ENCODE results near the gene TRIM14.
"Not testable (repeated sequence)": the region's sequence is repeated elsewhere in the genome, so short reads cannot be mapped to it uniquely, and the experiment has no call there.

The TRIM14 gene

GRCh38 chr9:98045234-98046179 lies 73.5 kb downstream of the TRIM14 start:
- no peak for DNase-seq

DNA sequence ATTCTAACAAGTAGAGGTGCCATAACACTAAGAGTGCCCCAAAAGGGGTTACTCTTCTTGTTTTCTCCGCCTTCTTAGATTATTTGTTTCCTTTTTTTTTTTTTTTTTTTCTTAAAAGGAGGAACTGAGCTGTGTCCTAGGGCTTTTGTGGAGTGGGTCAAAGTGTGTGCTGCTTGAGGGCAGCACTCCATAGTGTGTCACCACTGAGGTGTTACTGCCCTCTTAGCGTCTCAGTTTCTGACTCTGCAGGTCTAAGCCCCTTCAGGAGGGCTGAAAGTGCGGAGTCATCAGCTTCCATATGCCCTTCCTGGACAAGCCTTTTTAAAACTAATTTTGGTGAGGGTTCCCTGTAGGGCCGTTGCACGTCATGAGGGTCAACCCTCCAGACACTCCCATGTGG lies 75.1 kb downstream of the TRIM14 start:
- DNase-seq: no peak

DNA sequence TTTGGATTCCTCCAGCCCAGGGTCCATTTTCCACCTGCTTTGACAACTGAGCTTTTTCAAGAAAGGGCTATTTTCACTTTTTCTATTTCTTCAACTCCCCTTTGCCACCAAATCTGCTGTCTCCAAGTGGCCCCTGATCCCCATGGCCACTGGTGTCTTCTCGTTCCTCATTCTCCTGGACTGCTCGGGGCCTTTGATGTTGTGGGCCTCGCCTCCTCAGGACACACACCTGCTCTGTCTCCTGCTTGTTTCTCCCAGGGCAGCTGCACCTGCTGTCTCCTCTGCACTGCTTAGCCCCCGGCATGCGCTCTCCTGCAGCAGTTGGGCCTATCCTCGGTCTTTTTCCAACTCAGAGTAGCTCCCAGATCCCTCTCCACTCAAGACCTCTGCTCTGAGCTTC lies 78.8 kb downstream of the TRIM14 start:
- DNase-seq: no peak

DNA sequence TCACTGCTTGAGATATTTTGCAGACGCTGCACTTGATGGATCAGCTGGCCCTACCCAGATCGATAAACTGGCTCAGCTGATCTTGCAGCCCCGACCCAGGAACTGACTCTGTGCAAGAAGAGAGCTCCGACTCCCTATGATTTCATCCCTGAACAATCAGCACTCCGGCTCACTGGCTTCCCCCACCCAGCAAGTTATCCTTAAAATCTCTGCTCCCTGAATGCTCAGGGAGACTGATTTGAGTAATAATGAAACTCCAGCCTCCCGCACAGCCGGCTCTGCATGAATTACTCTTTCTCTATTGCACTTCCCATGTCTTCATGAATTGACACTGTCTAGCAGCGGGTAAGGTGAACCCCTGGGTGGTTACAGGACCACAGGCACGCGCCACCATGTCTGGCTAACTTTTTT lies 79.4 kb downstream of the TRIM14 start:
- no peak for DNase-seq

DNA sequence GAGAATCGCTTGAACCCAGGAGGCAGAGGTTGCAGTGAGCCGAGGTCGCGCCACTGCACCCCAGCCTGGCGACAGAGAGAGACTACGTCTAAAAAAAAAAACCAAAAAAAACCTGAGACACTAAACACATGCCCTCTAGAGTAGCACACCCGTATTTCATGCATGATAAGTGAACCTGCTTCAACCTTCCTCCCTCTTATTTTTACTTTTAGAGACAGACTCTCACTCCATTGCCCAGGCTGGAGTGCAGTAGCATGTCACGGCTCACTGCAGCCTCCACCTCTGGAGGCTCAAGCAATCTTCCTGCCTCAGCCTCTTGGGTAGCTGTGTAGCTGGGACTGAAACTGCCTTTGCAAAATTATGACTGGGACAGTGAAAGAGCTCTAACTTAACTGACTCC lies 80.1 kb downstream of the TRIM14 start:
- DNase-seq: no peak

GRCh38 chr9:98037357-98037756 lies 81.7 kb downstream of the TRIM14 start:
- no peak for DNase-seq

GRCh38 chr9:98034593-98035546 lies 84.2 kb downstream of the TRIM14 start:
- DNase-seq: peak; percentile 72

DNA sequence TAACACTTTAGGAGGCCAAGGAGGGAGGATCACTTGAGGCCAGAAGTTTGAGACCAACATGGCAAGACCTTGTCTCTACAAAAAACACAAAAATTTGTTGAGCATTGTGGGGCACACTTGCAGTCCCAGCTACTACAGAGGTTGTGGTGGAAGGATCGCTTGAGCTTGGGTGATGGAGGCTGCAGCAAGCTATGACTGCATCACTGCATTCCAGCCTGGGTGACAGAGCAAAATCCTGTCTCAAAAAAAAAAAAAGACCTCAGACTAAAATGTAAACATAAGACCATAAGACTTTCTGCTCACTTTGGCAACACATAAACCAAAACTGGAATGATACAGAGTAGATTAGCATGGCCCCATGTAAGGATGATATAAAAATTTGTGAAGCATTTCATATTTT lies 87.1 kb downstream of the TRIM14 start:
- peak; percentile 64 for DNase-seq

DNA sequence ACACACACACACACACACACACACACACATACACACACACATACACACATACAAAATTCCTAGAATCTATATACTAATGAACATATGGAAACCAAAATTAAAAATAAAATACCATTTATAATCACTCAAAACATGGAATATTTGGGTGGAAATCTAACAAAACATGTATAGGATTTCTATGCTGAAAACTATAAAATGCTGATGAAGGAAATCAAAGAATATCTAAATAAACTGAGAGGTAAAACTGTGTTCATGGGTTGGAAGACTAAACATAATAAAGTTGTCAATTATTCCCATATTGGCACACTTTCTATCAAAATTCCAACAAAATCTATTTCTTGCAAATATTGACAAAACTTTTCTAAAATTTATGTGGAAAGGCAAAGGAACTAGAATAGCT lies 87.9 kb downstream of the TRIM14 start:
- no peak for DNase-seq

GRCh38 chr9:98024702-98025101 lies 94.3 kb downstream of the TRIM14 start:
- no peak for DNase-seq

DNA sequence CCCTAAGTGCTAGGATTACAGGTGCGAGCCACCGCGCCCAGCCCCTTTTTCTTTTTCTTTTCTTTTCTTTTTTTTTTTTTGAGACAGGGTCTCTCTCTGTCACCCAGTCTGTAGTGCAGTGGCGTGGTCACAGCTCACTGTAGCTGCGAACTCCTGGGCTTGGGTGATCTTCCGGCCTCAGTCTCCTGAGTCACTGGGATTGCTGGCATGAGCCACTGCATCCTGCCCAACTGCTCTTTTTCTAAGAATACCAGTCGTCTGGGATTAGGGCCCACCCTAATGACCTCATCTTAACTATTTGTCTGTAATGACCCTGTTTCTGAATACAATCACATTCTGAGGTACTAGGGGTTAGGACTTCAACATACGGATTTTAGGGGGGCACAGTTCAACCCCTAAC lies 96.6 kb downstream of the TRIM14 start:
- DNase-seq: no peak

- DNase-seq: no peak
Observed at GRCh38 chr9:98021306-98022040, 97.5 kb downstream of the TRIM14 start.

DNA sequence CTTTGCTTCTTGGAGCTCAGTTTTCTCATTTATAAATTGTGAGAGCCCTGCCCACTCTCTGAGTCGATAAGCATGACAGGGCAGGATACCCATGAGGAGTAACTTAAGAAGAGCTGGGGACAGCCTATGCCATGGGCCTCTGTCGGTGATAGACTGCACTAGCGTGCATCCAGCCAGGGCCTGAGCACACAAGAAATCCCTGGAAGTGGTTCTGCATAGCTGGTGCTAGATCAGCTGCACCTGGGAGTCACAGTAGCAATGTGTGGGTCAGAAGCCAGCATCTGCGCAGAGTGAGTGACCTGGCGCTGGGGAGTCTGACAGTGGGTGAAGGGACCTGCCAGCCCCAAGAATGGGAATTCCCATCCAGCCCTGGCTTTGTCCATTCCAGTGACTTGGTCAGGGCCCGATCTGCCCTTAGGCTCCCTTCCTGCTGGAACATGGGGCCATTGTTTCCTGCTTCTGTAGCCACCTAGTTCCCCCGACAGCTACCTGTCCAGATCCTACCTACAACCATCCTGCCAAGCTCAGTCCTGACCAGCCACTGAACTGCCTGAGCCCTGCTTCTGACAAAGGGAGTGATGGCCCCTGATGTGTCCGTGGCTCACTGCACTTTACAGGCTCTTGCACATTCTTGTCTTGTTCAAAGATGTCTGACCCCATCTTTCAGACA lies 98.4 kb downstream of the TRIM14 start:
- DNase-seq: no peak

DNA sequence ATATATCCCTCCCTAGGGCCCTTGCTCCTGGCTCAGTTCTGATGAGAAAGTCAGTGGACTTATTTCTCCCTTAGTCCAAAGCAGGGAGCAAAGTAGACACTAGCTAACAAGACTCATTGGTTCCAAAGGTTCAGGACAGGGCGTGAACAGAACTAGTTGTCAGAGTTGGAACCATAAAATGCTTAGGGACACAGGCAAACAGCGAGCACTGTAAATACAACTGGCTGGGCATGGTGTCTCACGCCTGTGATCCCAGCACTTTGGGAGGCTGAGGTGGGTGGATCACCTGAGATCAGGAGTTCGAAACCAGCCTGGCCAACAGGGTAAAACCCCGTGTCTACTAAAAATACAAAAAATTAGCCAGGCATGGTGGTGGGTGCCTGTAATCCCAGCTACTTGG lies 99.2 kb downstream of the TRIM14 start:
- DNase-seq: not testable (repeated sequence)

All from fibroblast of skin of scalp (primary cell).